Measurements from ENCODE around the gene TMEM222. TPM values are rescaled to one million over a fixed set of nuclear protein-coding genes. Genes with fewer than 3 reads are reported as not detected.

The TMEM222 gene
- polyA plus RNA-seq, 1 donor (not counting 4 experiments of a cell fraction or from before 2014, with no cell fraction given) = 23.7 TPM

- FAIRE-seq (no peak), DNase-seq (ENCODE audit: low read depth, low spot score) (no peak)
- no peak overlapping the region for H2AFZ ChIP-seq (ENCODE audit: control insufficient read depth, low read length)
- no peaks in the 10 kb centered on the region for H3K36me3 ChIP-seq (ENCODE audit: control insufficient read depth in 2 of 2, extremely low read depth in 1 of 2, insufficient read depth in 2 of 2, low read length in 2 of 2)
- TF ChIP-seq EZH2 (IDR thresholded peaks at IDR 0.05; ENCODE audit: low read length) (no peak), CTCF (optimal IDR thresholded peaks at IDR 0.05 in 1 of 3, IDR thresholded peaks at IDR 0.05 in 1 of 3, conservative IDR thresholded peaks at IDR 0.05 in 1 of 3; ENCODE audit: extremely low read depth in 1 of 3, insufficient read depth in 2 of 3, low read length in 3 of 3) (no peak)
- H3K9ac ChIP-seq (ENCODE audit: control insufficient read depth, extremely low read depth, insufficient read depth, low read length) = no peak overlapping the region
- no peaks in the 10 kb centered on the region for H3K27me3 ChIP-seq (ENCODE audit: control insufficient read depth, extremely low read depth, insufficient read depth, low read length)
- peaks cover 16% of the 10 kb centered on the region for H3K4me1 ChIP-seq (ENCODE audit: control insufficient read depth, extremely low read depth, insufficient read depth, low read length)
- H3K27ac ChIP-seq (ENCODE audit: control insufficient read depth, insufficient read depth, low read length) = no peak overlapping the region
- no peaks in the 10 kb centered on the region for H3K9me1 ChIP-seq (ENCODE audit: control insufficient read depth, extremely low read depth, insufficient read depth, low read length)
- H3K4me3 ChIP-seq (ENCODE audit: control insufficient read depth in 2 of 3, extremely low read depth in 1 of 3, insufficient read depth in 2 of 3, low read depth in 1 of 3, low read length in 3 of 3) = peak overlapping the region in 1 of 3 experiments; percentile 43
- dilution Hi-C loops (cut with MboI; ENCODE audit: extremely low pct_ligation_motif_present, low sequenced_read_pairs) = no loop called here
- H3K79me2 ChIP-seq (ENCODE audit: control insufficient read depth, insufficient read depth, low read length) = no peaks in the 10 kb centered on the region
- H3K9me3 ChIP-seq (ENCODE audit: control insufficient read depth, low read depth, low read length) = no peaks in the 10 kb centered on the region
- no peak overlapping the region for H3K4me2 ChIP-seq (ENCODE audit: control insufficient read depth, extremely low read depth, insufficient read depth, low read depth, low read length)
- H4K20me1 ChIP-seq (ENCODE audit: control insufficient read depth, extremely low read depth, insufficient read depth, low read length) = no peaks in the 10 kb centered on the region
Observed at GRCh38 chr1:27381969-27382762, 60.2 kb downstream of the TMEM222 start.

- FAIRE-seq (no peak), DNase-seq (ENCODE audit: low read depth, low spot score) (no peak)
- Histone ChIP-seq H3K79me2 (ENCODE audit: control insufficient read depth, insufficient read depth, low read length) (no peaks in the 10 kb centered on the region), H3K36me3 (ENCODE audit: control insufficient read depth in 2 of 2, extremely low read depth in 1 of 2, insufficient read depth in 2 of 2, low read length in 2 of 2) (no peaks in the 10 kb centered on the region), H3K4me3 (ENCODE audit: control insufficient read depth in 2 of 3, extremely low read depth in 1 of 3, insufficient read depth in 2 of 3, low read depth in 1 of 3, low read length in 3 of 3) (peak within 1 kb of the TSS; percentile 43 to 63 (median 54)), H3K4me2 (ENCODE audit: control insufficient read depth, extremely low read depth, insufficient read depth, low read depth, low read length) (peak within 1 kb of the TSS; percentile 74), H3K27me3 (ENCODE audit: control insufficient read depth, extremely low read depth, insufficient read depth, low read length) (no peaks in the 10 kb centered on the region), H3K9ac (ENCODE audit: control insufficient read depth, extremely low read depth, insufficient read depth, low read length) (no peak within 1 kb of the TSS), H3K27ac (ENCODE audit: control insufficient read depth, insufficient read depth, low read length) (no peak within 1 kb of the TSS), H3K9me1 (ENCODE audit: control insufficient read depth, extremely low read depth, insufficient read depth, low read length) (no peaks in the 10 kb centered on the region), H3K9me3 (ENCODE audit: control insufficient read depth, low read depth, low read length) (no peaks in the 10 kb centered on the region), H2AFZ (ENCODE audit: control insufficient read depth, low read length) (peak within 1 kb of the TSS; percentile 58), H4K20me1 (ENCODE audit: control insufficient read depth, extremely low read depth, insufficient read depth, low read length) (no peaks in the 10 kb centered on the region), H3K4me1 (ENCODE audit: control insufficient read depth, extremely low read depth, insufficient read depth, low read length) (peaks cover 15% of the 10 kb centered on the region)
- dilution Hi-C loops (cut with MboI; ENCODE audit: extremely low pct_ligation_motif_present, low sequenced_read_pairs) = no loop called here
- TF ChIP-seq EZH2 (IDR thresholded peaks at IDR 0.05; ENCODE audit: low read length) = no peak
- TF ChIP-seq CTCF (optimal IDR thresholded peaks at IDR 0.05 in 1 of 3, IDR thresholded peaks at IDR 0.05 in 1 of 3, conservative IDR thresholded peaks at IDR 0.05 in 1 of 3; ENCODE audit: extremely low read depth in 1 of 3, insufficient read depth in 2 of 3, low read length in 3 of 3) = no peak
Observed at GRCh38 chr1:27383039-27383605, 61.2 kb downstream of the TMEM222 start, which contains the start of gene CD164L2. Gene CD164L2, minus strand, starts transcription at chr1:27383333. Its CDS starts 94 bp downstream, at chr1:27383239.

All from keratinocyte (primary cell).